PC-9 (cell line): Measurements from ENCODE around the gene TMEM156.

Source experiments
- EZH2 ChIP-seq: fragments of 200-600 bp; sonication (generic); IDR thresholded peaks from 2 replicates; pipeline ENCODE4 v1.8.0; 2017; ENCODE audit warnings: antibody characterized with exemption, low read depth
- TF ChIP-seq, protein P1 (sequence below): fragments of 200-600 bp; sonication (generic); conservative IDR thresholded peaks from 2 replicates; pipeline ENCODE4 v1.6.1; 2017; ENCODE audit warnings: mixed run types, antibody characterized with exemption, mild to moderate bottlenecking, moderate library complexity

DNA sequence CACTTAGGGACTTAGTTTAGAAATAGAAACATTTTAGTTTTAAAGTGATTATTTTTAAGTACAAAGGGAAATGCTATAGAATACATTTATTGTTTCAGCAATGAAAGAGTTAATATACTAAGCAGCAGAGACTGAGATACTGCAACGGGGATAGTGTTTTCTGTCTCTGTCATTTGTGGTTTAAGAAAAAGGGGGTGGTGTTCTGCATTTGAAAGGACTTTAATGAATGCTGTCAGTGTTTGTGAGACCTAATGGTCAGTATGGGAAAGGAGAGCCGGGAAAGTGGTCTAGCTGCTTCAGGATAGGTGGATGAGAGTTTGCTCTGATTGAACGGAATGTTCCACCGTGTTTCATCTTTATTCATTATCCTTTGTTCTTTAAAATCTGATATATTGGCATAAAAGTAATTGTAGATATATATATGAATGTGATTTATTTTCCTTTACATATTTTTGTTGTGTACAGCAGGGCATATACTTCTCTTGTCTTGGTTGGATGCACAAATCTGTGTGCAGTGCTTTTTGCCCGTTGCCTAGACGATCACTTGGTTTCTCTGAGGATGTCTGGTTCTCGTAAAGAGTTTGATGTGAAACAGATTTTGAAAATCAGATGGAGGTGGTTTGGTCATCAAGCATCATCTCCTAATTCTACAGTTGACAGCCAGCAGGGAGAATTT is 30.0 kb upstream of the TMEM156 start, which contains the start of gene KLHL5:
- TF ChIP-seq, protein P1, sequence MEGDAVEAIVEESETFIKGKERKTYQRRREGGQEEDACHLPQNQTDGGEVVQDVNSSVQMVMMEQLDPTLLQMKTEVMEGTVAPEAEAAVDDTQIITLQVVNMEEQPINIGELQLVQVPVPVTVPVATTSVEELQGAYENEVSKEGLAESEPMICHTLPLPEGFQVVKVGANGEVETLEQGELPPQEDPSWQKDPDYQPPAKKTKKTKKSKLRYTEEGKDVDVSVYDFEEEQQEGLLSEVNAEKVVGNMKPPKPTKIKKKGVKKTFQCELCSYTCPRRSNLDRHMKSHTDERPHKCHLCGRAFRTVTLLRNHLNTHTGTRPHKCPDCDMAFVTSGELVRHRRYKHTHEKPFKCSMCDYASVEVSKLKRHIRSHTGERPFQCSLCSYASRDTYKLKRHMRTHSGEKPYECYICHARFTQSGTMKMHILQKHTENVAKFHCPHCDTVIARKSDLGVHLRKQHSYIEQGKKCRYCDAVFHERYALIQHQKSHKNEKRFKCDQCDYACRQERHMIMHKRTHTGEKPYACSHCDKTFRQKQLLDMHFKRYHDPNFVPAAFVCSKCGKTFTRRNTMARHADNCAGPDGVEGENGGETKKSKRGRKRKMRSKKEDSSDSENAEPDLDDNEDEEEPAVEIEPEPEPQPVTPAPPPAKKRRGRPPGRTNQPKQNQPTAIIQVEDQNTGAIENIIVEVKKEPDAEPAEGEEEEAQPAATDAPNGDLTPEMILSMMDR = no peak
- no peak for TF ChIP-seq EZH2
